Measurements from ENCODE around the gene IQGAP2. TPM values are rescaled to one million over a fixed set of nuclear protein-coding genes. Genes with fewer than 3 reads are reported as not detected.
A peak's percentile ranks its signal among the peaks of the same experiment; 100 is the strongest.

Gene IQGAP2
- total RNA-seq, 3 donors from 2014 or later (not counting 1 experiment from before 2014, with no cell fraction given): 172 to 218 (median 207) TPM

DNA sequence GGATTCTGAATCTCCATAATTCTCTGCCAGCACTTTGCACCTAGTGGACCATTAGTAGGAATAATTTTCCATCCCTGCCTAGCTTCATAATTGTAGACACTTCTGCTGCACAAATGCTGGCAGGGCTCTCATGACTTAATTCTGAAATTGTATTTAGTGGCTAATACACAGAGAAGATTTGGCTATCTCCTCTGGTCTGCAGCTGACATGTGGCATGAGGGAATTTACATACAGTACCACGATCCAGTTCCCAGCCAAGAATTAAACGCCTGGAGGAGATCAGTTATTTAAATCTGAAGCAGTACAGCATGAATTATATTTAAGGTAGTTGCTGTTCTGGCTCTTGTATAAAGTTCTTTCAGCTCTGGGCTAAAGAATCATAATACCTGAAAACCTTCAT, 46.5 kb downstream of the IQGAP2 start:
- no peaks in the 10 kb centered on the region for H3K9me3 ChIP-seq (ENCODE audit: control insufficient read depth, insufficient read depth, low read length)
- peak overlapping the region; percentile 84 for H3K4me3 Mint-ChIP-seq
- H3K36me3 ChIP-seq (ENCODE audit: control insufficient read depth, insufficient read depth, low read length): peaks cover 10% of the 10 kb centered on the region
- H3K4me1 Mint-ChIP-seq: peaks cover 77 to 81% of the 10 kb centered on the region in 2 donors
- intact Hi-C loops (cut with micrococcal nuclease): loop anchor here (2.0 kb wide), 1 partner anchor 15 kb away; no protein-coding TSS in a partner anchor
- no peak overlapping the region for H3K4me3 ChIP-seq (ENCODE audit: low read length)
- DNase-seq: no peak
- TF ChIP-seq, protein P1, sequence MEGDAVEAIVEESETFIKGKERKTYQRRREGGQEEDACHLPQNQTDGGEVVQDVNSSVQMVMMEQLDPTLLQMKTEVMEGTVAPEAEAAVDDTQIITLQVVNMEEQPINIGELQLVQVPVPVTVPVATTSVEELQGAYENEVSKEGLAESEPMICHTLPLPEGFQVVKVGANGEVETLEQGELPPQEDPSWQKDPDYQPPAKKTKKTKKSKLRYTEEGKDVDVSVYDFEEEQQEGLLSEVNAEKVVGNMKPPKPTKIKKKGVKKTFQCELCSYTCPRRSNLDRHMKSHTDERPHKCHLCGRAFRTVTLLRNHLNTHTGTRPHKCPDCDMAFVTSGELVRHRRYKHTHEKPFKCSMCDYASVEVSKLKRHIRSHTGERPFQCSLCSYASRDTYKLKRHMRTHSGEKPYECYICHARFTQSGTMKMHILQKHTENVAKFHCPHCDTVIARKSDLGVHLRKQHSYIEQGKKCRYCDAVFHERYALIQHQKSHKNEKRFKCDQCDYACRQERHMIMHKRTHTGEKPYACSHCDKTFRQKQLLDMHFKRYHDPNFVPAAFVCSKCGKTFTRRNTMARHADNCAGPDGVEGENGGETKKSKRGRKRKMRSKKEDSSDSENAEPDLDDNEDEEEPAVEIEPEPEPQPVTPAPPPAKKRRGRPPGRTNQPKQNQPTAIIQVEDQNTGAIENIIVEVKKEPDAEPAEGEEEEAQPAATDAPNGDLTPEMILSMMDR (IDR thresholded peaks at IDR 0.05): no peak
- no peak for ATAC-seq
- no peaks in the 10 kb centered on the region for H3K27me3 ChIP-seq (ENCODE audit: control insufficient read depth, insufficient read depth, low read length)
- whole genome bisulfite sequencing (ENCODE audit: insufficient coverage): 43% methylated on average over 1 of the region's 2 CpGs
- peaks cover 26% of the 10 kb centered on the region for H3K4me1 ChIP-seq (ENCODE audit: control insufficient read depth, insufficient read depth, low read length)
- peaks cover 6% of the 10 kb centered on the region for H3K36me3 Mint-ChIP-seq
- no peak overlapping the region for H3K27ac ChIP-seq (ENCODE audit: low read length)
- H3K27ac Mint-ChIP-seq: peak overlapping the region; percentile 59 to 69
- H3K27me3 Mint-ChIP-seq (ENCODE audit: low read depth in 2 of 2): no peaks in the 10 kb centered on the region
- H3K9me3 Mint-ChIP-seq: no peaks in the 10 kb centered on the region

DNA sequence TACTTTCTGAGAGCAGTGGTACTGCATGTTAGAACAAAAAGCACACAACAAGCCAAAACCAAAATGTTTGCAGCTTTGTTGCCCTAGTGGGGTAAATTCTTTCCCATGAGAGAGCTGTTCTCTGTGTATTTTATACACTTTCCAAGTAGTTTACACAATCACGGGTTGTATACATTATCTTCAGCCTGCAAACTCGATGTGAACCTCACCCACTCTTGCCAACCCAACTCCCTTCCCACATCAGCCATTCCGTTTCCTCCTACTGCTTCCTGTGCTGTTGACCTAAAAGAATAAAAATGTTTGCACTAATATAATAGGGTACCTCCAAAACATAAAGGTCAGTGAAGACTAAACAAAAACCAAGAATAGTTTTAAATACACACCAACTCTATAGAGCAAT, 47.0 kb downstream of the IQGAP2 start:
- H3K4me3 Mint-ChIP-seq: peak overlapping the region; percentile 84
- 10% methylated on average over 3 of the region's 3 CpGs for WGBS (ENCODE audit: insufficient coverage)
- Histone ChIP-seq H3K4me1 (ENCODE audit: control insufficient read depth, insufficient read depth, low read length) (peaks cover 26% of the 10 kb centered on the region), H3K27ac (ENCODE audit: low read length) (no peak overlapping the region), H3K9me3 (ENCODE audit: control insufficient read depth, insufficient read depth, low read length) (no peaks in the 10 kb centered on the region), H3K4me3 (ENCODE audit: low read length) (no peak overlapping the region), H3K27me3 (ENCODE audit: control insufficient read depth, insufficient read depth, low read length) (no peaks in the 10 kb centered on the region), H3K36me3 (ENCODE audit: control insufficient read depth, insufficient read depth, low read length) (peaks cover 10% of the 10 kb centered on the region)
- peaks cover 6% of the 10 kb centered on the region for H3K36me3 Mint-ChIP-seq
- TF ChIP-seq, protein P1 (IDR thresholded peaks at IDR 0.05): no peak
- DNase-seq: no peak
- H3K27me3 Mint-ChIP-seq (ENCODE audit: low read depth in 2 of 2): no peaks in the 10 kb centered on the region
- H3K4me1 Mint-ChIP-seq: peaks cover 74 to 77% of the 10 kb centered on the region in 2 donors
- intact Hi-C loops (cut with micrococcal nuclease): no loop called here
- H3K27ac Mint-ChIP-seq: peak overlapping the region; percentile 59 to 69
- peak in 2 of 3 donors; percentile 44 to 52 for ATAC-seq
- no peaks in the 10 kb centered on the region for H3K9me3 Mint-ChIP-seq

DNA sequence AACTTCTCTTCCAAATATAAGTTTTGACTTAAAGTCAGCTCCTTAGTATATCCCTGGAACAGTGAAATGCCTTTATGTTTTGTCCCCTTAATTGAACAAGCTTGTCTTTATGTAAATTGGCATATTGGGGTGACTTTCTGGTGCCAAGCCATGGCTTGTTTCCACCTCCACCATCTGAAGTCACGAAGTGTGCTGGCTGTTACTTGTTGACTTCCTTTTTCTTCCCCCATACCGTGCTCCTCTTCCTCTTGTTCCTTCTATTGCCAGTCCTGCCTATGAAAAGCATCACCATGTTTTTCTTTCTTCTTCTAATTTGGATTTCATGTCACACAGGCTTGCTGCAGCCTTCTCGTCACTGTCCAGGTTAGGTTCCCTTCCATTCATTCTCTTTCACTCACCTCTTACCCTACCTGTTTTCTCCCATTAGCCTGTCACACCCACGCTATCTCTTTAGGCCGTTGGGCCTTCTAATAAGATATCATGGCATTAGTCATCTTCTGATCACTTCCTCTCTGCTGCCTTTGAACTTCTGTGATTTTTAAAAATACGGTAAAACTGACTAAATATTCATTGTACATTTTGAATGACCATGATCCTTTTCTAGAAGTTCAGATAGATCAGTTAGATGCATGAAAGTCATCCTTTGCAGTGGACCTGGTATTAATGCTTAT, 48.1 kb downstream of the IQGAP2 start:
- DNase-seq (no peak), ATAC-seq (peak in 1 of 3 donors; percentile 30)
- peaks cover 7% of the 10 kb centered on the region for H3K36me3 ChIP-seq (ENCODE audit: control insufficient read depth, insufficient read depth, low read length)
- H3K9me3 Mint-ChIP-seq: no peaks in the 10 kb centered on the region
- peak overlapping the region; percentile 59 to 69 for H3K27ac Mint-ChIP-seq
- H3K27me3 ChIP-seq (ENCODE audit: control insufficient read depth, insufficient read depth, low read length): no peaks in the 10 kb centered on the region
- H3K36me3 Mint-ChIP-seq: peaks cover 6% of the 10 kb centered on the region
- H3K4me1 Mint-ChIP-seq: peaks cover 72 to 74% of the 10 kb centered on the region in 2 donors
- H3K27ac ChIP-seq (ENCODE audit: low read length): no peak overlapping the region
- intact Hi-C loops (cut with micrococcal nuclease): no loop called here
- TF ChIP-seq, protein P1 (IDR thresholded peaks at IDR 0.05): no peak
- H3K9me3 ChIP-seq (ENCODE audit: control insufficient read depth, insufficient read depth, low read length): no peaks in the 10 kb centered on the region
- no peaks in the 10 kb centered on the region for H3K27me3 Mint-ChIP-seq (ENCODE audit: low read depth in 2 of 2)
- 38% methylated on average over 6 of the region's 6 CpGs for WGBS (ENCODE audit: insufficient coverage)
- peak overlapping the region; percentile 35 for H3K4me3 Mint-ChIP-seq
- no peak overlapping the region for H3K4me3 ChIP-seq (ENCODE audit: low read length)
- H3K4me1 ChIP-seq (ENCODE audit: control insufficient read depth, insufficient read depth, low read length): peaks cover 26% of the 10 kb centered on the region
